Memory B cell (primary cell): ENCODE data around the gene MTCL3.
A peak's percentile ranks its signal among the peaks of the same experiment; 100 is the strongest.
"Not testable (repeated sequence)": the region's sequence is repeated elsewhere in the genome, so short reads cannot be mapped to it uniquely, and the experiment has no call there.

Experiments used
- ATAC-seq: fragments of 150-1000 bp; cut with Tn5 transposase; 2 replicates; pipeline ENCODE4 v1.10.0; 2021; ENCODE audit warnings: low read depth, mild to moderate bottlenecking, moderate library complexity
- DNase-seq, 2 donors: peaks; one replicate each; pipeline ENCODE4 v3.0.0; 2022; ENCODE audit warnings: low spot score in 2 of 2
- H3K27ac Mint-ChIP-seq: one replicate; pipeline ENCODE4 v1.8.0; 2022; ENCODE audit warnings: mild to moderate bottlenecking, moderate library complexity, mixed read lengths
- H3K27me3 Mint-ChIP-seq: one replicate; pipeline ENCODE4 v1.8.0; 2022; ENCODE audit warnings: mixed read lengths
- H3K36me3 Mint-ChIP-seq: one replicate; pipeline ENCODE4 v1.8.0; 2022; ENCODE audit warnings: mild to moderate bottlenecking, mixed read lengths
- H3K4me1 Mint-ChIP-seq: one replicate; pipeline ENCODE4 v1.8.0; 2022; ENCODE audit warnings: mixed read lengths
- H3K4me3 Mint-ChIP-seq: one replicate; pipeline ENCODE4 v1.8.0; 2022; ENCODE audit warnings: mild to moderate bottlenecking, moderate library complexity, mixed read lengths
- H3K9me3 Mint-ChIP-seq: one replicate; pipeline ENCODE4 v1.8.0; 2022; ENCODE audit warnings: mixed read lengths

The MTCL3 gene

GRCh38 chr6:127453845-127454619 lies 65.1 kb downstream of the MTCL3 start:
- Mint-ChIP-seq H3K27me3 (no peaks in the 10 kb centered on the region), H3K4me3 (no peak overlapping the region), H3K9me3 (no peaks in the 10 kb centered on the region), H3K27ac (no peak overlapping the region), H3K4me1 (no peaks in the 10 kb centered on the region), H3K36me3 (peaks cover 2% of the 10 kb centered on the region)
- DNase-seq (no peak), ATAC-seq (no peak)

GRCh38 chr6:127452803-127453202 lies 66.3 kb downstream of the MTCL3 start:
- Mint-ChIP-seq H3K4me1 (no peaks in the 10 kb centered on the region), H3K36me3 (peaks cover 2% of the 10 kb centered on the region), H3K4me3 (no peak overlapping the region), H3K27me3 (no peaks in the 10 kb centered on the region), H3K9me3 (no peaks in the 10 kb centered on the region), H3K27ac (no peak overlapping the region)
- no peak for ATAC-seq
- DNase-seq: no peak

GRCh38 chr6:127451388-127451787 lies 67.7 kb downstream of the MTCL3 start:
- DNase-seq (no peak), ATAC-seq (no peak)
- no peak overlapping the region for H3K4me3 Mint-ChIP-seq
- no peaks in the 10 kb centered on the region for H3K9me3 Mint-ChIP-seq
- H3K27me3 Mint-ChIP-seq: no peaks in the 10 kb centered on the region
- H3K36me3 Mint-ChIP-seq: peaks cover 7% of the 10 kb centered on the region
- H3K4me1 Mint-ChIP-seq: no peaks in the 10 kb centered on the region
- no peak overlapping the region for H3K27ac Mint-ChIP-seq

- Mint-ChIP-seq H3K27me3 (no peaks in the 10 kb centered on the region), H3K4me1 (no peaks in the 10 kb centered on the region), H3K9me3 (no peaks in the 10 kb centered on the region), H3K36me3 (peaks cover 7% of the 10 kb centered on the region), H3K4me3 (no peak overlapping the region), H3K27ac (no peak overlapping the region)
- DNase-seq (no peak), ATAC-seq (no peak)
These were observed 71.4 kb downstream of the MTCL3 start for GRCh38 chr6:127447780-127448179.

GRCh38 chr6:127446356-127446755 lies 72.8 kb downstream of the MTCL3 start:
- Mint-ChIP-seq H3K4me1 (no peaks in the 10 kb centered on the region), H3K4me3 (no peak overlapping the region), H3K27ac (no peak overlapping the region), H3K36me3 (peaks cover 7% of the 10 kb centered on the region), H3K9me3 (no peaks in the 10 kb centered on the region), H3K27me3 (no peaks in the 10 kb centered on the region)
- ATAC-seq (no peak), DNase-seq (no peak)

GRCh38 chr6:127441881-127442280 lies 77.3 kb downstream of the MTCL3 start:
- Mint-ChIP-seq H3K9me3 (no peaks in the 10 kb centered on the region), H3K36me3 (peaks cover 1% of the 10 kb centered on the region), H3K27me3 (no peaks in the 10 kb centered on the region), H3K4me1 (no peaks in the 10 kb centered on the region), H3K27ac (no peak overlapping the region), H3K4me3 (no peak overlapping the region)
- DNase-seq (no peak), ATAC-seq (no peak)

- H3K36me3 Mint-ChIP-seq: no peaks in the 10 kb centered on the region
- no peak overlapping the region for H3K4me3 Mint-ChIP-seq
- H3K27ac Mint-ChIP-seq: no peak overlapping the region
- DNase-seq (no peak), ATAC-seq (no peak)
- H3K27me3 Mint-ChIP-seq: no peaks in the 10 kb centered on the region
- no peaks in the 10 kb centered on the region for H3K4me1 Mint-ChIP-seq
- H3K9me3 Mint-ChIP-seq: no peaks in the 10 kb centered on the region
These were observed 79.4 kb downstream of the MTCL3 start for GRCh38 chr6:127439718-127440117.

GRCh38 chr6:127436578-127437110 lies 82.5 kb downstream of the MTCL3 start:
- DNase-seq (no peak), ATAC-seq (no peak)
- Mint-ChIP-seq H3K36me3 (no peaks in the 10 kb centered on the region), H3K4me1 (no peaks in the 10 kb centered on the region), H3K4me3 (no peak overlapping the region), H3K9me3 (no peaks in the 10 kb centered on the region), H3K27me3 (no peaks in the 10 kb centered on the region), H3K27ac (no peak overlapping the region)

- Mint-ChIP-seq H3K4me1 (no peaks in the 10 kb centered on the region), H3K9me3 (peaks cover 2% of the 10 kb centered on the region), H3K36me3 (no peaks in the 10 kb centered on the region), H3K27me3 (no peaks in the 10 kb centered on the region), H3K4me3 (no peak overlapping the region), H3K27ac (no peak overlapping the region)
- ATAC-seq (no peak), DNase-seq (no peak)
These were observed 83.4 kb downstream of the MTCL3 start for GRCh38 chr6:127435626-127436220.

GRCh38 chr6:127434651-127435050 lies 84.5 kb downstream of the MTCL3 start:
- Mint-ChIP-seq H3K27ac (no peak overlapping the region), H3K36me3 (no peaks in the 10 kb centered on the region), H3K9me3 (peaks cover 2% of the 10 kb centered on the region), H3K4me3 (no peak overlapping the region), H3K27me3 (no peaks in the 10 kb centered on the region), H3K4me1 (no peaks in the 10 kb centered on the region)
- DNase-seq (no peak), ATAC-seq (no peak)

- not testable (repeated sequence) for H3K27me3 Mint-ChIP-seq, H3K36me3 Mint-ChIP-seq, H3K4me1 Mint-ChIP-seq, H3K4me3 Mint-ChIP-seq, ATAC-seq, H3K27ac Mint-ChIP-seq, H3K9me3 Mint-ChIP-seq, DNase-seq
These were observed 90.6 kb downstream of the MTCL3 start for GRCh38 chr6:127428562-127428961.

GRCh38 chr6:127423921-127424320 lies 95.2 kb downstream of the MTCL3 start:
- H3K4me1 Mint-ChIP-seq: peaks cover 10% of the 10 kb centered on the region
- peak overlapping the region; percentile 76 for H3K27ac Mint-ChIP-seq
- H3K27me3 Mint-ChIP-seq: no peaks in the 10 kb centered on the region
- H3K4me3 Mint-ChIP-seq: peak overlapping the region; percentile 32
- ATAC-seq (peak; percentile 33), DNase-seq (no peak)
- no peaks in the 10 kb centered on the region for H3K9me3 Mint-ChIP-seq
- H3K36me3 Mint-ChIP-seq: no peaks in the 10 kb centered on the region
